ENCODE measurements around the gene VWA7. TPM values are rescaled to one million over a fixed set of nuclear protein-coding genes. Genes with fewer than 3 reads are reported as not detected.
"Not testable (repeated sequence)": the region's sequence is repeated elsewhere in the genome, so short reads cannot be mapped to it uniquely, and the experiment has no call there.

The VWA7 gene
- total RNA-seq, 1 donor from 2014 or later, result 0.31 TPM

- DNase-seq, result not testable (repeated sequence)
Measured at GRCh38 chr6:31801031-31801927, 24.2 kb upstream of the VWA7 start.

- DNase-seq, result no peak
Measured at GRCh38 chr6:31799781-31800180, 22.7 kb upstream of the VWA7 start.

GRCh38 chr6:31797588-31797987 lies 20.5 kb upstream of the VWA7 start:
- DNase-seq, result no peak

- no peak for DNase-seq
Measured at GRCh38 chr6:31796993-31797385, 19.9 kb upstream of the VWA7 start.

GRCh38 chr6:31795616-31796298 lies 18.6 kb upstream of the VWA7 start, which contains the start of gene VARS1:
VARS1 (minus strand) TSS chr6:31795752; CDS start chr6:31795217, 535 bp downstream.
- peak; percentile 86 for DNase-seq

GRCh38 chr6:31794866-31795615 lies 17.9 kb upstream of the VWA7 start:
- DNase-seq, result no peak

GRCh38 chr6:31794294-31794865 lies 17.3 kb upstream of the VWA7 start:
- no peak for DNase-seq

GRCh38 chr6:31793927-31794245 lies 16.8 kb upstream of the VWA7 start:
- not testable (repeated sequence) for DNase-seq

GRCh38 chr6:31792761-31793171 lies 15.6 kb upstream of the VWA7 start:
- no peak for DNase-seq

- no peak for DNase-seq
Measured at GRCh38 chr6:31792090-31792374, 14.9 kb upstream of the VWA7 start.

- no peak for DNase-seq
Measured at GRCh38 chr6:31791324-31792089, 14.4 kb upstream of the VWA7 start.

GRCh38 chr6:31785475-31785874 lies 8.3 kb upstream of the VWA7 start:
- no peak for DNase-seq

GRCh38 chr6:31784098-31784925 lies 7.2 kb upstream of the VWA7 start:
- DNase-seq, result no peak

- no peak for DNase-seq
Measured at GRCh38 chr6:31782126-31782855, 5.2 kb upstream of the VWA7 start.

GRCh38 chr6:31781244-31782125 lies 4.4 kb upstream of the VWA7 start:
- DNase-seq, result no peak

- DNase-seq, result no peak
Measured at GRCh38 chr6:31780507-31781243, 3.5 kb upstream of the VWA7 start.

GRCh38 chr6:31779908-31780307 lies 2.8 kb upstream of the VWA7 start:
- no peak for DNase-seq

Measured in occipital lobe (tissue), 2 donors.